Measurements from ENCODE around the gene SLC12A3. TPM values are rescaled to one million over a fixed set of nuclear protein-coding genes. Genes with fewer than 3 reads are reported as not detected.

The SLC12A3 gene
- total and polyA plus RNA-seq, 2 of the 4 experiments (the other 2 are of a cell fraction), result not detected

GRCh38 chr16:56915336-56916119 is 50.5 kb downstream of the SLC12A3 start (continued):
- TF ChIP-seq FOS (IDR thresholded peaks at IDR 0.05; ENCODE audit: low read depth, low read length), result no peak

- Histone ChIP-seq H3K18ac (ENCODE audit: low read depth, low read length) (no peak overlapping the region), H3K9me3 (ENCODE audit: control insufficient read depth, insufficient read depth, low read length) (no peaks in the 10 kb centered on the region), H3K9ac (ENCODE audit: low read depth, low read length) (no peak overlapping the region), H2AK5ac (ENCODE audit: low read depth, low read length) (no peak overlapping the region), H4K91ac (ENCODE audit: insufficient read depth, low read depth, low read length) (no peak overlapping the region), H2AFZ (replicated peaks; ENCODE audit: low read length, poor library complexity) (no peak overlapping the region), H4K20me1 (ENCODE audit: insufficient read depth, low read length) (no peaks in the 10 kb centered on the region), H3K27ac (ENCODE audit: insufficient read depth, low read length) (no peak overlapping the region), H3K4me2 (ENCODE audit: low read depth, low read length) (no peak overlapping the region), H3K27me3 (ENCODE audit: control insufficient read depth, insufficient read depth, low read length) (peaks cover 19% of the 10 kb centered on the region), H3K79me1 (ENCODE audit: low read depth in 1 of 2, low read length in 2 of 2) (no peaks in the 10 kb centered on the region), H3K23ac (ENCODE audit: low read depth, low read length) (no peak overlapping the region), H2BK20ac (ENCODE audit: low read depth, low read length) (no peak overlapping the region), H3K4me3 (ENCODE audit: insufficient read depth, low read depth, low read length) (no peak overlapping the region), H2AK9ac (replicated peaks; ENCODE audit: low read depth, low read length, poor library complexity) (no peak overlapping the region), H2BK120ac (ENCODE audit: low read depth, low read length) (no peak overlapping the region), H4K5ac (ENCODE audit: low read depth, low read length) (no peak overlapping the region), H3K9me1 (ENCODE audit: insufficient read depth, low read length) (peaks cover 17% of the 10 kb centered on the region), H2BK5ac (ENCODE audit: low read depth, low read length, poor library complexity, severe bottlenecking) (no peak overlapping the region), H3K56ac (ENCODE audit: extremely low read depth, insufficient read depth, low read length) (no peak overlapping the region), H2BK15ac (ENCODE audit: low read depth, low read length) (no peak overlapping the region), H3K4me1 (ENCODE audit: control insufficient read depth, insufficient read depth, low read length) (peaks cover 16% of the 10 kb centered on the region), H3K4ac (ENCODE audit: low read depth, low read length) (no peak overlapping the region), H4K8ac (ENCODE audit: low read depth in 2 of 2, low read length in 2 of 2) (no peak overlapping the region), H3K36me3 (ENCODE audit: control insufficient read depth, insufficient read depth, low read length) (no peaks in the 10 kb centered on the region), H3K14ac (replicated peaks; ENCODE audit: low read depth, low read length) (no peak overlapping the region)
- no peak for ATAC-seq (ENCODE audit: low read depth)
- 80% methylated on average over 1 of the region's 5 CpGs; no CpG with 5 or more reads in 1 of the 2 experiments for WGBS, 2 experiments (ENCODE audit: extremely low coverage in 2 of 2, insufficient read length in 1 of 2)
- POLR2A ChIA-PET (ENCODE audit: unreplicated experiment), result no interaction called here
- no TSS peak for BruUV-seq (replicated peaks)
- dilution Hi-C loops (cut with HindIII; ENCODE audit: low sequenced_read_pairs, unreplicated experiment) (no loop called here), intact Hi-C loops (cut with micrococcal nuclease) (no loop called here), in situ Hi-C loops (cut with MboI; ENCODE audit: low sequenced_read_pairs) (no loop called here)
- CTCF ChIA-PET, result no interaction called here
- DNase-seq, result no peak
- TF ChIP-seq NFE2L2 (IDR thresholded peaks at IDR 0.05; ENCODE audit: low read depth, low read length) (no peak), CEBPB (IDR thresholded peaks at IDR 0.05; ENCODE audit: low read depth, low read length) (no peak), RAD21 (IDR thresholded peaks at IDR 0.05; ENCODE audit: low read length) (no peak), POLR2A (IDR thresholded peaks at IDR 0.05; ENCODE audit: low read depth, low read length) (no peak), BHLHE40 (IDR thresholded peaks at IDR 0.05; ENCODE audit: low read depth, low read length) (no peak), USF2 (IDR thresholded peaks at IDR 0.05; ENCODE audit: low read depth, low read length) (no peak), MAZ (IDR thresholded peaks at IDR 0.05; ENCODE audit: borderline replicate concordance, low read depth, low read length) (no peak), MAFK (IDR thresholded peaks at IDR 0.05; ENCODE audit: low read depth, low read length) (no peak), RFX5 (IDR thresholded peaks at IDR 0.05; ENCODE audit: low read depth, low read length) (no peak), CHD1 (IDR thresholded peaks at IDR 0.05; ENCODE audit: low read depth, low read length) (no peak), CTCF (conservative IDR thresholded peaks at IDR 0.05; ENCODE audit: low read depth, low read length) (no peak)
These were observed 51.8 kb downstream of the SLC12A3 start for GRCh38 chr16:56916571-56917403.
